Colon (tissue), 2 donors: ENCODE data around the gene LAMTOR2.
"Not testable (repeated sequence)": the region's sequence is repeated elsewhere in the genome, so short reads cannot be mapped to it uniquely, and the experiment has no call there.

Experiments used
- FAIRE-seq: peaks from 2 replicates; lab custom pipeline; 2012; peaks lifted over from hg19 to GRCh38; lab: Jason Lieb, UNC
- donor health status: control.
- donor health status: control.

Gene LAMTOR2

DNA sequence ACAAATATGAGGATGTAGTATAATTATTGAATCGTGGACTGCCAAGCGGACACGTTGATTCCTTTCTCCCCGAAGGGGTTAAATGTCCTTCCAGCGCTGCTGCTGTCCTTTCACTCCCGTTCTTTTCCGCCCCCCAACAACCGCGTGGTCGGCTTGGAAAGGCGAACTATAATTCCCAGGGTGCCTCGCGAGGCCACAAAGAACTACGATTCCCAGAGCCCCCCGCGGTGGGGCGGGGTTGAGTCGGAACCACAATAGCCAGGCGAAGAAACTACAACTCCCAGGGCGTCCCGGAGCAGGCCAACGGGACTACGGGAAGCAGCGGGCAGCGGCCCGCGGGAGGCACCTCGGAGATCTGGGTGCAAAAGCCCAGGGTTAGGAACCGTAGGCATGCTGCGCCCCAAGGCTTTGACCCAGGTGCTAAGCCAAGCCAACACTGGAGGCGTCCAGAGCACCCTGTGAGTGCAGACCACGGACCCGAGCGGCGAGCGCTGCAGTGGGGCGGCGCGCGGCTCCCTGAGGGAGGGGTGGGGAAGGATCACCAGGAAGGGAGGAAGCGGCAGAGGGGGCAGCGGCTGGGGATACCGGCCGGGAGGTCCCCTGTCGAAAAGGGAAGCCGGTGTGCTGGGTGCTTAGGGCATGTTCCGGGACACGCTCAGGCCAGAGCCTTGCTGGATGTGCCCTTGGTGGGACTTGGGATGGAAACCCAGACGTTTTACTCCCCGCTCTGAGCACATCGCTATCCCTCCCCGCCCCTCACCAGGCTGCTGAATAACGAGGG is at the start of gene LAMTOR2:
Gene LAMTOR2 (plus strand): TSS at position 283 of the 781 bp plus-strand sequence. CDS start 108 bp downstream, at position 391.
- FAIRE-seq = no peak

DNA sequence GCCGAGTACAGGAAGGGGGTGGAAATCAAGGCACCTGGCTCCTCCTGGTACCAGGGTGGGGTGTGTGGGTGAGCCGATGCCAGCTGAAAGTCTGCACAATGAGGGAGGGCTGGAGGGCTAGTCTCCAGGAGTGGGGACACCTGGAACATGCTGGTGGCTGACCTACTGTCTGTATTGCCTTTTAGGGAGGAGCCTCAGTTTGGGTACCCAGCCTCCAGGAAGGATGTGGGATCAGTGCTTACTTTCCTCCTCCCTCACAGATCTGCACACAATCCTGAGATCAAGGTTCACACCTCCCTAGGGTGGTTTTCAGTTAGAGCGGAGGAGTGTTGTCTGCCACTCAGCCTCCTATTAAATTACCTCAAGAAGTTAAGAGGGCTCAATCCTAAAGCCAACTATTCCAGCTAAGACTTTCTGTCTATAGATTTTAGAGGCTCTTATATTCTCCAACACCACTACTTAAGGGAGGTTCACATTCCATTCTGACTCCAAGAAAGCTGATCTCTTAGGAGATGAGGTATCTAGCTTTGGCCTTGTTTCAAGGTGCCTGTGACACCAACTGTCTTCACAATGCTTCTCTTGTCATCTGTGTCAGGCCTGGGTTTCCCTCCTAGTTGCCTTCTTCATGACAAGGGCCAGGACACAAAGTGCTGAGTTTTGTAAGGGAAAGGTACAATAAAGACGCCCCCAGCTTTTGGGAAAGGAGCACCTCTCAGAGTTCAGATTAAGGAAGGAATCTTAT is 49.6 kb upstream of the LAMTOR2 start:
- no peak for FAIRE-seq

DNA sequence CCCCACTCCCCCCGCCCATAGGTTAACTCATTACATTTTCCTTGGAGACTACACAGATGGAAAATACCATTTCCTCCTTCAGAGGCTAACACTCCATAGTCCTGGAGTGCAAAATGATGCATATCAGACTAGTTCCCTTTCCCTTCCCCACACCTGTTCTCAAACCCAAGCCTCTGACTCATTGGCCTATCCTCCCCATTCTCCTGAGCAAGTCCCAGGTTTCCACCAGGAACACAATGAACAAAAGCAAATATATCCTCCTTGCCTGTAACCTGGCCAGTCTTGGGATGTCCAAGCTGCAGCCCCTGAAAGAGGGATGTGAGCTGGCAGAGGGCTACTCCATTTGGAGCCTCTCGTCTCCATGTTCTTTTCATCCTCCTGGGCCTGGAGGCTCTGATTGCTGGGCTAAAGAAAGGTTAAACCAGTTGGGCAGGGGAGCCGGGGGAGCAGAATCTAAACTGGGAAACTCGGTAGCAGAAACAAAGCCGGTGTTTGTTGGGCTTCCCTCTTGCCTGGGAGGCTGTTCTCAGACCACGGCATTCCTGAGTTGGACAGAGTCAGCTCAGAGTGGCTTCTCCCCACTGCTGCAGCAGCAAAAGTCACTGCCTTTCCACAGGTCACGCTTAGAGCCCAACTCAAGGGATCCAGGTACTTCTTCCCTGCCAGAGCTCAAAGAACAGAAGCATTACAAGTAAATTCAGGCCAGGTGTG is 47.8 kb upstream of the LAMTOR2 start:
- FAIRE-seq = no peak

DNA sequence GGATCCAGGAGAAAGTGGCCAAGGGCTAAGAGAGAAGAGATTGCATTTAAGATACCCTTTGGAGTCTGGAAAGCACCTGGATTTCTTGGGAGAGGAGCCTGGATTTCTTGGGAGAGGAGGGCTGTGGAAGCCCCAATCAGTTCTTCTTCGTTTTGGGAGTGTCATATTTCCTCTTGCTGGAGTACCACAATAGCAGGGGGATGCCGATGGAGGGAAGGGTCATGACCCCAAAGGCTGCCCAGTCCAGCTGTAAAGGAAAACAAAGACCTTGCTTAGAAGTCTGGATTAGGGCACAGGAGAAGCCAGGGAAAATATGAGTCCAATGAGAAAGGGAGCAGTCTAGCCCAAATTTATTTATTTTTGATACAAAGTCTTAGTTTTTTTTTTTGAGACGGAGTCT is 45.2 kb upstream of the LAMTOR2 start:
- FAIRE-seq = no peak

DNA sequence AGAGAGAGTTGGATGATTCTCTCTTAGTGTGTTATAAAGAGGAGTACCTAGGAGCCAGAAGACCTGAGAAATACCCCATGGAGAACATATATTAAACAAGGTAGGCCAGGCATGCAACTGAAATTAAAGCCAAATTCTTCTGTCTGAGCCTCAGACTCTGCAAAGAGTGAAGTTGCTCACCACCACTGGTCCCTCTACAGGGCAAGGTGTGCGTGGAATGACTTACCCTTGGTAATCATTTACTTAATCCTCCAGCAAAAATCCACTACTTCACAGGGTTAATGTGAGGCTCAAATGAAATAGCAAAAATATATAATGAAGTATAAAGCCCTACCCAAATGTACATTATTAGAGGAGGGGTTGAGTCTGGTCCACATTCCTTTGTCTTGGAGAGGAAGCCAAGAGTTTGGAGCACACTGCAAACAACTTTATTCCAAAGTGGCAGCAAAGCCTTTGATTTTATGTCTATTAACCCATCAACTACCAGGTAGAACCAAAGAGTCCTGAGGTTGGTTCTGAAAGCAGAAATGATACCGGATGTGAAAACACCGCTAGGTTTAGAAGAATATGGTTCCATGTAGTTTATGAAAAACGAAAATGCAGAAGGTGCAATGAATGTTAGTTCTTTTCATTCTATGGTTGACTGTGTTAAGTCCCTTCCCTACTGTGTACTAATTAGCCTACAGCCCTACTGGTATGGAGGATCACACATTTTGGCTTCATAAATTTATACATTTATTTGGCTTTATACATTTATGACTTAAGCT is 42.3 kb upstream of the LAMTOR2 start:
- FAIRE-seq = no peak

DNA sequence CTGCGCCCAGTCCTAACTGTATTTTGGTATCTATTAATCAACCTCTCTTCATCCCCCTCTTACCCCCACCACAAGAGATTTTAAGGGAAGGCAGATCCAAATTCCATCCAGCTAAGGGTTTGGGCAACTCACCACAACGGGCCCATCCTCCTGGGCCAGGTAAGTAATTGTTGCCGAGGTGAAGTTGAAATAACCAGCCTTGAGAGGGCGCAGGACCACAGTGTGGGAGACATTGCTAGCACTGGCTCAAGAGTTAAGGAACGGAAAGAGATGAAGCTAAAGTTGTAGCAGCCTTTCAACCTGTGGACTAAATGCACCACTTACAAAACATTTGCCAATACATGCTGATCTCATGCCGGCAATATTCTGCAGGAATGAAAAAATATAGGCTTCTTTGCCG is 39.8 kb upstream of the LAMTOR2 start:
- FAIRE-seq = no peak

DNA sequence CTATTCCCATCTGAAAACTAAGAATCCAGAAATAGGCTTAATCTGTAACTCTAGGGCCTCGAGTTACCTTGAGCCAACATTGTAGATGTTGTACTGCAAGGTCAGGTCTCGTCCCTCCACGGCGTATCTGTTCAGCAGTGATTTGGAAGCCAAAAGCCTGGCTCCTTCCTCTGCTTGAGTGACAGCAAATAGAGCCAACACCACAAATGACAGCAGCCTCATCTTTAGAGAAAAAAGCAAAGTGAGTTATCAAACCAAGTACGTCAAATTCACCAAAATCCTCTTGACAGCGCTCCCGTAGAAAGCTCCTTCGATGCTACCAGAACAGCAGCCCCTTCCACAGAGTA is 34.7 kb upstream of the LAMTOR2 start:
- FAIRE-seq = no peak

DNA sequence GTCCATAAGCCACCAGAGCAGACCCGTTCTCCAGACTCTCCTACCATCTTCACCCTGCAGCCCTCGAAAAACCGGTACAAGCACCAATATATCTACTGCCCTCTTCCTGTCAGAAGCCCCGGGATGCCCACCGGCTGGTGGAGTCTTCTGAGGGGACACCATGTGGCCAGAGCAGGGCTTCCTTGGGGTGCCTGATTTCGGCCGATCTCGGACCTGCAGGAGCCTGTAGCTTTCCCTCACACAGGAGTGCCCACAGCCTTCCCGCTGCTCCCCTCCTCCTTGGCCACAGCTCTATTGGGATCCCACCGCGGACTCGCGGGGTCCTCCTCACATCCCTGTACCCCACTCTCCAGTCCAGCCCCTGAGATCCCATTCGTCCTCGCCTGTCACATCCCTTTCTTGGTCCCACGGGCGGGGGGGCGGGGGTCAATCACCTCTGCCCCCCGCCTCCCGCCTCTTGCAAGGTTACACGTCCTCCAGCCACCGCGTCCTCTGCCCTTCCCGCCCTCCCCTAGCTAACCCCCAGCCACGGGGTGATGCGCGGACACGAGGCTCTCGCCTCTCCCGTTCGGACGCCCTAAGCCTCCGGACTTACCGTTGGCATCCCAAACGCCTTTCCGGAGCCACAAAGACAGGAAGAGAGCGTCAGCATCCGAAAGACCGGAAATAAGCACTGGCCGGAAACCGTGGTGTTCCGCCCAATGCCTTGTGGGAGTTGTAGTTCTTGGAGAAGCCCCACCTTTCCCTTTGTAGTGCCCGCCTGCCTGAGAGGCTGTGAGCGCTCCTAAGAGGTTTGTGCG is 34.1 kb upstream of the LAMTOR2 start, which contains the start of gene SSR2:
Gene SSR2 (minus strand): TSS at position 659 of the 800 bp plus-strand sequence. CDS start 784 bp downstream, outside the sequence.
- no peak for FAIRE-seq

DNA sequence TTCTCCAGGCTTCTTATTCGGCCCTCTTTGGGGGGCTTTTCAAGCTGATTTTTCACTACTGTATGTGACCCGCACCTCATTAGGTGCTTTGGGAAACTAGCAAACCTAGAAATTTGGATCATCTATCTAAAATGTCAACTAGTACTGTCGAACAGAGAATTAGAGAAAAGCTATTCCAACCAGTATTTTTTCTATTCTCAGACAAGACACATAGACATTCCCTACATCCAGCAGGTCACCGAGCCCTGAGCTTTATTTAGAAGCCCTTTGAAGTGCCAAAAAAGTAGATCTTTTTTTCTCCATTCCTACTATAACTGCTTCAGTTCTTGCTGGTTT is 33.5 kb upstream of the LAMTOR2 start:
- no peak for FAIRE-seq

DNA sequence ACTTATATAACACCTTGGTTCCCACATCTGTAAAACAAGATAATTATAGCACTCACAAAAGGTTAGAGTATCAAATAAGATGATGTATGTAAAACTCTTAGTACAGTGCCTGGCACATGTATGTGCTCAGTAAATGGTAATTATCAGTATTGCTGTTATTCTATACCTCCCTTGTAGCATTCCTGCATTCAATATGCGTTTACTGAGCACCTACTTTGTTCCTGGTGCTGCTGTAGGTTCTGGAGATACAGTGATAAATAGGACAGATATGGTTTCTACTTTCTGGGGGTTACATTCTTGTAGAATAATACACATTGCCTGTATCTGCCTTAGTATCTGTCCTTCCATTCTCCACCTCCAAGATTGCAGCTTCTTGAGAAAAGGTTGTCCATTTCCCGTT is 32.6 kb upstream of the LAMTOR2 start:
- FAIRE-seq = no peak

DNA sequence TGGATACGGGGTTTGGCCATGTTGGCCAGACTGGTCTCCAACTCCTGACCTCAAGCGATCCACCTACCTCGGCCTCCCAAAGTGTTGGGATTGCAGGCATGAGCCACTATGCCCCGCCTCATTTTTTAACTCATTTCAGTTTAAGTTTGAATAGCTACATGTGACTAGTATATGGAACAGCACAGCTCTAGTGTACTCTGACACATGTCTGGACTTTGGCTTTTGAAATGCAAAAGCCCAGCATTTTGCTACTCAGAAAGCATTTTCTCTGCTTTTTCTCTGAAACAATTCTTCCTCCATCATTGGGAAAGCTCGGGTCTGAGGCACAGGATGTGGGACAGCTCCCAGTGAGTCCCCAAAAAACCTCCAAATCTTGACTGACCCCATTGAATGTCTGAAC is 29.8 kb upstream of the LAMTOR2 start:
- FAIRE-seq = no peak

DNA sequence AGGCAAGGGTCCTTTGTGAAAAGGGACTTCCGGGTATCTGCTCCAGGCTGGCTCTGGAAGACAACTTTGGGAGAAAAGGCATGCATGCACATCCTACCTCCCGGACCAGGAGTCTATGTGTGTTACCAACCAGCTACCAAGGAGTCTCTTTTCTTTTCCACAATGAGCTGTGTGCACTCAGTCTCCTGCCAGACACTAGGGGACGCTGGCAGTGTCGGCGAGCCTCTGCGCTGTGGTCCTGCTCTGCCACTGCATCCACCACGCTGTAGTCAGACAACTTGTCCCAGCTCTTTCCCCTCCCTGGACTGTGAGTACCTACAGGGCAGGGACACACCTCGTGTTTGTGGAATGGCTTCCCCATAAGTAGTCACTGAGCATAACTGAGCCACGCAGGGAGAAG is 28.7 kb upstream of the LAMTOR2 start:
- FAIRE-seq = no peak

DNA sequence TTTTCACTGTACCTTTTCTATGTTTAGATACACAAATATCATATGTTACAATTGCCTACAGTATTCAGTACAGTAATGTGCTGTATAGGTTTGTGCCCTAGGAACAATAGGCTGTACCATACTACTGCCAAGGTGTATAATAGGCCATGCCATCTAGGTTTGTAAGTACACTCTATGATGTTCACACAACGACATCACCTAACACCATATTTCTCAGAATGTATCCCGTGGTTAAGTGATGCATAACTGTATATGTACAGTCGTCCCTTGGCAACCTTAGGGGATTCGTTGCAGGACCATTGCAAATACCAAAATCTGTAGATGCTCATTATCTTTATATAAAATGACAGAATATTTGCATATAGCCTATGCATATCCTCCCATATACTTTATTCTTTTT is 28.0 kb upstream of the LAMTOR2 start:
- no peak for FAIRE-seq

DNA sequence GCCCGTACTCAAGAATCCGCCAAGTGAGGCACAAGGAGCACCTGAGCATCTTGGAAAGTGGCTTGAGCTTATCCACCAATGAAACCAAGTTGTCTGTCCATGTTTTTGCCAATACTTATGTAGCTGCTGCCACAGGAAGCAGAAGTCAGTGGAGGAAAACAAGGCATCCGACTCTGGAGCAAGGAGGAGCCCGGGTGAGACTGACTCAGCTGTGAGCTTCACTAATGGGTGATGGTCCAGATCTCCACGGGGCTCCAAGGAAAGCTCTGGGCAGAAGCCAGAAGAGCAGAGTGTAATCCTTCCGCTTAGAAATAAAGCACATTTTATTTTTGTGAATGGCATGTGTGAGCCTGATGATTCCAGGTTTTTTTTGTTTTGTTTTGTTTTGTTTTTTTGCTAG is 21.6 kb upstream of the LAMTOR2 start:
- FAIRE-seq = no peak

DNA sequence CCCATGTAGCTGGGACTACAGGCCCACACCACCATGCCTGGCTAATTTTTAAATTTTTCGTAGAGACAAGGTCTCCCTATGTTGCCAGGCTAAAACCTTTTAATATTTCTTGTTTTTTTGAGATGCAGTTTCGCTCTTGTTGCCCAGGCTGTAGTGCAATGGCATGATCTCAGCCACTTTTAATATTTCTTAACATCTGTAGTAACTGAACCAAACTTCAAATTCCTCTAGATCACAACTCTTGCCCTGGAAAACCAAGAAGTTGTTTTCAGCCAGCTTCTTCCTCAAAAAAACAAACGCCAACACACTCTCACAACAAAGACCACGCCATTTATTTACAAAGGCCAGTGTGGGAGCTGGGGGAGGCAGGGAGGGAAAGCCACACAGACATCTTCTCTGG is 19.6 kb upstream of the LAMTOR2 start:
- FAIRE-seq = not testable (repeated sequence)

DNA sequence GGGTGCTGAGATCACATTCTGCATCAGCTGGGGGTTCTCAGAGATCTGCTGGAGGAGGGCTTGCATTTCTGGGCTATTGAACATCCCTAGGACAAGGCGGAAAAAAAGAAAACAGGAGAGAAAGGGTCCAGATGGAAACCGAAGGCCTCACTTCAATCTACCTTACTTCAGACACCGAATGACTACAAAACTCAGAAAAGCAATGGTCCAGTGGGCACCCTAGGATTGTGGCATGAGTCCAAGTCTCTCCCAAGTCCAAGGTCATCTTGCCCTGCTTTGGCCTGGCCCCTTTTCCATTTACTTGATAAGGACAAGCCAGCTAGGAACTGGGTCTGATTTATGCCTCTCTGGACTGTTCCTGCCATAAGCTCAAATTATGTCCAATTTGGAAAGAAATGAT is 11.8 kb upstream of the LAMTOR2 start:
- FAIRE-seq = no peak

DNA sequence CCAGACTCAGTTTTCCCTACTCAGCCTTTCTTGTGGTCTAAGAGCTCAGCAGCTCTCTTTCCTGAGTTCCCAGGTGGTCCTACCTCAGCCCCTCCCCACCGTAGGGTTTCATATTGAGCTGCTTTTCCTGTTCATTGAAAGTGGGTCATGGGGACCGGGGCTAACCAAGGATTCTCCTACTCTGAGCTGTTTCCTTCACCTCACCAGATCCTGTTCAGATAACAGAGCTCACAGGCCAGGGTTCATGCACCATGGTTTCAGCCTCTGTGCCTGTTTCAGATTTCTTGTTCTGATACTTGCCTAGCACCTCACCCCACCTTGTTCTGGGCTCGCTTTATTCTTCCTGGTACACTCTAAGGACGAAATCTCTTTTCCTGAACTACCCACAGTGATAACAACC is 9.5 kb upstream of the LAMTOR2 start:
- FAIRE-seq = no peak

DNA sequence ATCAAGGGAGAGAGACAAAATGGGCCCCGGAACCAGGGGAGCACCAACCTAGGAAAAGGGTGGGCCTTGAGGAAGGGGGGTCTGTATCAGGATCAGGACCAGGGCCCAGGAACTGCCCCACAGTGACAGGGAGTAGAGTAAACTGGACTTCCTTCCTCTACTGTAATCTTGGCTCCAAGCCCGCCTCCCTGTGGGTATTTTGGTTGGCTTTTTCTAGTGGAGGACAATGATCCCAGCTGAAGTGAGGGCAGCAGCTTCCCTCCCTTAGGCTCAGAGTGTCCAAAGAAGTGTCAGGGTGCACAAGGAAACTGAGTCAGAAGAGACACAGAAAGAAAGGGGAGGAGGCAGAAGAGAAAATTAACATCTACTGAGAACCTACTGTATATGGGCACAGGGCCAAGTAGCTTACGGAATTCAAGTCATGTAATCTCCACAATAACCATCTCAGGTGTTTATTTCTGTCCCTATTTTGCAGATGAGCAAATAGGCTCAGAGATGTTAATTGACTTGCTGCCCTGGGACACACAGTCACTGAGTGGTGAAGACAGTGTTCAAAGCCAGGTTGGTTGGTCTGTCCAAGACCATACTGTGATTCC is 5.8 kb upstream of the LAMTOR2 start:
- FAIRE-seq = no peak

DNA sequence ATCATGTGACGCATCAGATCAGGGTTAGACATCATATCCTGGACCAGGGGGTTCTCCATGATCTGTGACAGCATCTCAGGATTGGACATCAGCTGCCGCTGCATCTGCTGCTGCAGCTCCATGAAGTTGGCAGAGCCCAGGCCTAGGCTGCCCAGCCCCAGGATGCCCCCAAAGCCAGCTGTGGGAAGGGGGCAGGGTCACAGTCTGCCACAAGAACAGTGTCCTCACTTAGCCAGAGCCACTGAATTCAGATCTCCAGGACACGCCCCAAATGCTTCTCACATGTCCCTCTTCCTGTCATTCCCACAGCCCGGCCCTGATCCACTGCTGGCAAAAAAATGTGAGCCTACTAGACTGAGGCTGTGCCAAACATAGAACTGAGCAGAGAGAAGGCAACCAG is 4.2 kb upstream of the LAMTOR2 start:
- no peak for FAIRE-seq

DNA sequence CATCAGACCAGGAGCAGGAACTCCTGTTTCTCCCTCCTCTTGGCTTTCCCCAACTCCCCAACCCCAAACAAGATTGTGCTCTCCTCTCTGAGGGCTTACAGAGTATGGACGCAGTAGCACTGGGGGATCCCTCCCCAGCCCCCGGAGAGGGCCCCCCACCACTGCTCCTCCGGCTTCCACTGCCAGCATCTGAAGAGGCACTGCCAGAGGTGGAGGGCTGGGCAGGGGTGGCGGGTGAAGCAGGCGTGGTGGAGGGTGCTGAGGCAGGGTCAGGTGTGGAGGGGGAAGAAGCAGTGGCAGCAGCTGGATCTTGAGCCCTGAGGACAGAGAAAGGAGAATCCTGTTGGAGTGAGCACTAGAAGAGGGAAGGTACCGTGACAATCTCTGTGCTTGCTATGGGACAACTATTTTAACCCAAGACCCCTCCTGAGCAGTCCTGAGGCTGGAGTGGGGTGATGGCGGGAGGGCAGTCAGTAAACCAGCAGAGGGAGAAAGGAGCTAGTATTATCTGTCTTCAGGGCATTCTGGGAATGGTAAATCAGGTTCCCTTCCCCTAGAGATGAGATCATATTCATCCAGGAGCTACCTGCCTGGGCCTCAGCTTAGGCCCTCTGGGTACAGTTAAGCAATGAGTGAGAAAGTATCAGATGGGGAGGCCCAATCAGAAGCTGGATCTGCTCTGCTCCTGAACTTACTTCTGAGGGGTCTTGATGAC is 3.4 kb upstream of the LAMTOR2 start:
- no peak for FAIRE-seq
